UCSD-AML1 (cell line): ENCODE measurements around the gene RYR3.

Source experiments
- DNase-seq: peaks from one replicate; lab custom pipeline; 2025; ENCODE audit not compliant: unreplicated experiment; lab: John Stamatoyannopoulos, UW

Gene RYR3

DNA sequence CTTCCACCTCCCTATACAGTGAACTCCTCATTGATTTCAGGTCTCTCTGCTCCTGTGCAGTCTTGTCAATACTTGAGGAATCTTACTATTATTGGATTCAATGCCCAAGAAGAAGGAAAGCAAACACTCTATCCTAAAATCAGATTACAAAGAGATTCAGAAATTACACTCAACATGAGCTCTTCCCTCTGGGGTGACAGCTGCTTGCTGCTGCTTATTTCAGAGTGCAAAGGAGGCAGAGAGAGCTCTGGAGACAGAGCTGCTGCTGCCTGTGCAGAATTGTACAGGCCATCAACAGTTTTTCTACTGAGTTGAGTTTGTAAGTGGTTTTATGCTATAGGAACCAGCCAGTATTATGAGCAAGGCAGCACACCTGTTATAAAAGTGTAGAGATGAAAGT, 7.1 kb downstream of the RYR3 start:
- no peak for DNase-seq

DNA sequence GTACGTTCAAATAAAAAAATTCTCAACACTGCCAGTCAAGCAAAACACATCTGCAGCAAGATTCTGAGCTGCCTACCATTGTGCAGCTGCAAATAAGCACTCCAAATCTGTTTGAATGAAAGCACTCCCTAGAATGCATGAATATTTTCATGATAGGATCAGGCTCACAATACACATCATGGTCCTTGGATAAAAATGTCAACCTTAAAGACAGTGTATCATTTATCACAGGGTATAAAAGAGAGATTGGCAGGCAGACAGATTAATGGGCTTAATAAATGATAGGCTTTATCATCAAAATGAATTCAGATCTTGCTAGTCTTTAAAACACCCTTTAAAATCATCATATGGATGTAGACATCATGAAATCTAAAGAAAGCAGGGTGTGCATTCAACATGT, 9.2 kb downstream of the RYR3 start:
- DNase-seq = no peak

DNA sequence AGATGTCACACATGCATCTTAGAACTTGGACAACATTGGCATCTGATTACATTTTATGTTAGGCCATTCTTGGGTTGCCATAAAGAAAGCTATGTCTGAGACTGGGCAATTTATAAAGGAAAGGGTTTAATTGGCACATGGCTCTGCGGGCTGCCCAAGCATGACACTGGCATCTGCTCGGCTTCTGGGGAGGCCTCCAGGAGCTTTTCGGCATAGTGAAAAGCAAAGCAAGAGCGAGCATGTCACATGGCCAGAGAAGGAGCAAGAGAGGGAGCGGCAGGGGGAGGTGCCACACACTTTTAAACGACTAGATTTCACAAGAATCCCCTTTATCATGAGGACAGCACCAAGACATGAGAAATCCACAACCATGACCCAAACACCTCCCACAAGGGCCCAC, 11.3 kb downstream of the RYR3 start:
- no peak for DNase-seq

DNA sequence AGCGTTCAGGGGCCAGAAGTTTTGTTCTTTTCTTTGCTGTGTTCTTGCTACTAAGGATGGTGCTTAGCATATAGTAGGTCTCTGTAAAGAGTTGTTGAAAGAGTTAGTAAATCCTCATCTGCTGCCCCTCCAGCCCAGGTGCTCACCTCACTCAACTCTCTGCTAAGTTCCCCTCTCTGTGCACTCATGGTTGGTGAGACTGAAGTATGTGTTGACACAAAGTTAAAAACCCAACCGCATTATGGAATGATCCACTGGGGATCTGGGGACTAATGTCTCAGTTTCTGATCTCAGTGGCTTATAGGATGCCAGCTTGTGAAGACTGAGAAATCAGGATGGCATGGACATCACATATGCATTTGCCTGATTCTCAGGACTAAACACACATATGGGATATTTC, 13.8 kb downstream of the RYR3 start:
- no peak for DNase-seq

DNA sequence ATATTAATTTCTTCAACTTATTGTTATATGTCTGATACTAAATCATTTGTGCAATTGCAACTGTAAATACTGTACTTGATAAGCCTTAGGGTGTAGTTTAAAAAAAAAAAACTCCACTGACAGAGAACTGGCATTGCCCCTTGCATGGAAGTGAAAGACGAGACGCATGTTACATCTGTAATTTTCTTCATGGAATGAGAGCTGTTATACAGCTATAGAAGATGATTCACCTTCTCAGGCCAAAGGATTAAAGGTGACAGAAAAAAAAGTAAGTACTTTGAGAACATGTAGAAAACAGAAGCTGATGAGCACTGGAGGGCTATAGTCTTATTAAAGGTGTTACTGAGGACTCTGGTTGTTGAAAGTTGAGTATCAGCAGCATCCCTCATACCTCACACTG, 16.1 kb downstream of the RYR3 start:
- DNase-seq = no peak

DNA sequence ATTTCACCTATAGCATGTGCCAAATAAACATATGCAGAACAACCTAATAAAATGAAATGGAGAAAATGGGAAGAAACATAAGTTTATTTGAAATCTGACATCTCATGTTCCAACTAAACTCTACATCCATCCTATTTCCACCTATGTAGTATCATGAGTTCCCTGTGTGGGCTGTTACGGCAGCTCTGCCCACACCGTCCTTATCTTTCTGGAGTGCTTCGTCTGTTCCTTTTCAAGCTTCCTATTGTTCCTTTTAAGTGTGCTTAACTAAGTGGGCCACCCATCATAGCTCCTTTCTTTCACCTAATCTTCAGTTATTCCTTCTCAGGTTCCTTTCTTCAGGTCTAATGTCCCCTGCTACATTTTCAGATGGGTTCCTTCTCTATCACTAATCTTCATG, 17.3 kb downstream of the RYR3 start:
- no peak for DNase-seq

DNA sequence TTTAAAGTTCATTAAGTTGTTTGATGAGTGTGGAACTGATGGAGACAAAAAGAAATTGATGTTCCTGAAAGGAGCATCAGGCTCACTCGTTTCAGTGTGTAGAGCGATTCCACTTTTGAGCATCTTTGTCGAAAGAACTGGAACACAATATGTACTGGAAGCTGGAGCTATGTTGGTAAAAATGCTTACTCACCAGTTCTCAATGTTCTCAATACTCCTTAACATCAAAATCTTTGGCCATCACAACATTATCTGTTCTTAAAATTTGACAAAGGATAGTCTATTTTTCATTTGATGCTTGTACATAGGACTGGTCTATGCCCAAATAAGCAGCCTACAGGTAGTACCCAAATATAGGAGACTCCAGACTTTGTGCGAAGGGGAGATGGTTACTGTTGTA, 18.7 kb downstream of the RYR3 start:
- no peak for DNase-seq

DNA sequence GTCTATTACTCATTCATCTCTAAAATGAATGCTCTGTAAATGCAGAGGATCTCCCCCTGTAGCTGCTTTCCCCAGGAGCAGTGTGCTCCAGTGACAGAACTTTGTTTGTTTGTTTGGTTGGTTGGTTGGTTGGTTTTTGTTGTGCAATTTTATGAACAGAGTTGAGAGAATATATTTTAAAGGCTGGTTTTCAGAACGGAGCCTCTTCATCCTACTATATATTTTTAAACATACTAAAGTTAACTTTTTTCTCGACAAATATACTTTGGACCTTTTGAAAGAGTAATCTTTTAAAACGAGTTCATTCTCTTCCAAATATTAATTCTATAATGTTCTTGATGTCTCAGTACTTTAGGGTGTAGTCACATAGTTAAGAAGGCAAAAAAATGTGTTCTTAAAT, 20.2 kb downstream of the RYR3 start:
- no peak for DNase-seq

DNA sequence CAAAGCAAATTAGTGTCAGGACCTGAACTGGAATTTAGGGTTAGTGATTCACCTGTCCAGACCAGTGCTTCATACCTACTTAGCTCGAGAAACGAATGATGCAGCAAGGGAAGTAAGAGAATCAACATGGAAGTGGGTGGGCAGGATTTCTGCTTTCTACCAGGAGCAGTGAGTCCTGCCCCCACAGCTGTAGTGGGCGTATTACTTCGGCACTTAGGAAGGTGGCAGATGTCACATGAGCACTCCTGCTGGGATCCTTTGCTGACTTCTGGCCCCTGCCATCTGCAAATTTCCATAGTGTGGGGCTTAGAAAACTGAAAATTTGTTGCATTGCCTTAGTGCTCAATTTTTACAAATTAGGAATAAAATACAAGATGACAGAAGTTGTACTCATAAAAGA, 31.2 kb downstream of the RYR3 start:
- DNase-seq = no peak

DNA sequence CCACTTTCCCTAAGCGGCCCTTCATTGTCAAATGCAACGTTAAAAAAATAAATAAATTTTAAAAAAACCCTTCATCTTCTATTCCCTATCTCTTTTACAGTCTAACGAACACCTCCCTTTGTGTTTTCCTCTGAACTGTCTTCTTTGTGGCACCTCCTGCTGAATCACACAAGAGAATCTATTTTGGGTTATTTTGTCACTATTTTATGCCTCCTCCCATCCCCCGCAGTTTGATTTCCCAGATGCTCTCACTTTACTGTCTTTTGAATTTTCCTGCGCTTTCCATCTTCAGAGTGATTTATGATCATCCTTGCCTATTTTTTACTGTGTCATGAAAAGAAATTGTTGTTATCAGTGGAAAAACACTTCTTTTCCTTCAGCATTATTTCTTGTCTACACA, 32.5 kb downstream of the RYR3 start:
- DNase-seq = no peak

DNA sequence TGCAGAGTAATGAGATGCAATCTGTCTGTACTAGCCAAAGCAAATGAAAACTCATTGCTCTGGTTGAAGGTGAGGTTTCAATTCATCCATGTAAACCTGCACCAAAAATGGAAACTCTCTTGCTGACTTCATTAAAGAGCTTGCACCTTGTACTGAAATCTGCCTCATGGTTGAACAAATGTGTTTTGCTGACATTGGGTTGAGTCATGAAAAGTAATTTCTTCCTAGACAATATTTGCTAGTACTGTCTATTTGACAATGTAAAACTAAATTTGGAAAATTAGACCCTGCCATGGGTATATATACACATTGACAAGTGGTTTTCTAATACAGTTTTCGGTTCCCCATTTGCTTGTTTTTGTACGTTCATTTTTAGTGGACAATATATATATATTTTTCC, 33.3 kb downstream of the RYR3 start:
- no peak for DNase-seq

DNA sequence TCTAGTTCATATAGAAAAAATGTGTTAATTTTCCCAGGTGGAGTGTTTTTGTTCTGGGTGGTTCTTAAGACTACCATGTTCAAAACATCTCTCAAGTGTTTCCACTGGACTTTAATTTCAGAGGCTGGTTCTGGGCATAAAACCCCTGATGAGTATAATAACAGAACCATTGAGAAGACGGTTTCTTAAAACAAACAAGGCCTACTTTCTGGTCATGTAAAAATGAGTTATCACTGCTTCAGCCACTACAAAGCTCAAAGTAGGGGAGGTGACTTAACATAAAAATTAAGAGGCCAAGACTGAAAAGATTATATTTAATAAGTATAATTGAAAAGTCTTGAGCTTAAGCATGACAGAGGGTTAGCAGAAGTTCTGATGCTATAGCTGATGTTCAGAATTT, 33.8 kb downstream of the RYR3 start:
- DNase-seq = no peak

DNA sequence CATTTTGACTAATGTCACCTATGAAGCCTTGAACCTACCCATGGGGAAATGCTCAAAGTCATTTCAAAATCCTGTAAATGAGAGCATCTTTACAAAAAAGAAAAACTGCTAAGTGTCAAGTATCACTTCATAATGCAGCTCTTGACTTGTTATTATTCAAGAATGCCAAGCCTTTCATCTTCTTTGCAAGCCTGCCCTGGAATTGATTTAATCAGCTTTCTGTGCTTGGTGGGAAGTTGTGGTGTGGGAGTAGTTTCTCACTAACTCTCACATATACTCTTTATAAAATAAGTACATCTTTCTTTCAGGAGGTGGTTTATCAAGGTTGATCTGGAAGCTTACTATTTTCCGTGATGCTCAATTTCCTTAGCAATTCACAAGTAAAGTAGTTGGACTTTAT, 43.6 kb downstream of the RYR3 start:
- DNase-seq = no peak

DNA sequence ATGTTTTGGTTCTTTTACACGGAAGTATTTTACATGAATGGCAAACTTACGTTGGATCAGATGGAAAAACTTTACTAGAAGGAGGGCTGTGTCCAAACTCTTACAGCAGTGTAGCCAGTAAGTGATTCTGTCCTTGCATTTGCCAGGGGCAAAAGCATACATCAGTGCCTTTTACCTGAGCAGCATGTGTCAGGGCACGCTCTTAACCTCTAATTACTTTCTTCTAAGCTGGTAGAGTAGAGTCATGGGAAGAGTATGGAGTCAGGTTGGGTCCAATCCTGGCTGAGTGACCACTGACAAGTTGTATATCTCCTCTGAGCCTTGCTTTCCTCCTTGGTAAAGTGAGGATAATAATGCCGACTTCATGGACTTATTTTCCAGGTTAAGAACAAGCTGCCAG, 47.1 kb downstream of the RYR3 start:
- no peak for DNase-seq

DNA sequence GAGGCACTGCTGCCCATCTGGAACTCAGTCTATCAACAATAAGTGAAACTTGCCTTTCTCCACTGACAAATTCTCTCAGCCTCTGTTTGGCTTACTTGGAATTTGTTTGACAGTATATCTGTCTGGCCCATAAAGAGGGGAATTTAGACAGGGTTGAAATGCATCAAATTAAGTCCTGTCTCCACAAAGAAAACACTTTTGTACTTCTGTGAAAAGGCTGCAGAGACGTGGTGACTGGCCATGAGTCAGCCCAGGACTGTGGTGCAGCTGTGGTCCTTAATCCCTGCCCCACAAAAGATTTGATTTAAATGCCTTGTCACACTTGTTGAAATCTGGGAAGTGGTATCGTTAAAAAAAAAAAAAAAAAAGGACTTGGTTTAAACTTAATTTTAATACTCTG, 47.5 kb downstream of the RYR3 start:
- no peak for DNase-seq

DNA sequence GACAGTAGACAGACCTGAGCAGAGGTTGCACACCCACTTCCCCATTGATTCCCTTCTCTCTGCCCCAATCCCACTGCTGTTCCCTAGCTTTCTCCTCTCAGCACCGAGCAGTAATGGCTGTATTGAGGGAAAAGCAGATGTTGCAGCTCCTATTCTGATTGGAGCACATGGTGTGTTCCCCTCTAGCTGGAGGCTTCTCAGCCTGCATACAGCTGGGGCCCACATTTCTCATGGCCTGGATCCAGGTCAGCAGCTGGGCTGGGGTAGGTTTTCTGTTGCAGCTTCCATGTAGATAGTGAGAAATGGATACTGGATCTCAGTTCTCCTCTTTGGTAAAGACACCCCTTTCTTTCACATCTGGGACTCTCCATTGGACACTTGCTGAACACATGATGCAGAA, 50.1 kb downstream of the RYR3 start:
- DNase-seq = no peak

DNA sequence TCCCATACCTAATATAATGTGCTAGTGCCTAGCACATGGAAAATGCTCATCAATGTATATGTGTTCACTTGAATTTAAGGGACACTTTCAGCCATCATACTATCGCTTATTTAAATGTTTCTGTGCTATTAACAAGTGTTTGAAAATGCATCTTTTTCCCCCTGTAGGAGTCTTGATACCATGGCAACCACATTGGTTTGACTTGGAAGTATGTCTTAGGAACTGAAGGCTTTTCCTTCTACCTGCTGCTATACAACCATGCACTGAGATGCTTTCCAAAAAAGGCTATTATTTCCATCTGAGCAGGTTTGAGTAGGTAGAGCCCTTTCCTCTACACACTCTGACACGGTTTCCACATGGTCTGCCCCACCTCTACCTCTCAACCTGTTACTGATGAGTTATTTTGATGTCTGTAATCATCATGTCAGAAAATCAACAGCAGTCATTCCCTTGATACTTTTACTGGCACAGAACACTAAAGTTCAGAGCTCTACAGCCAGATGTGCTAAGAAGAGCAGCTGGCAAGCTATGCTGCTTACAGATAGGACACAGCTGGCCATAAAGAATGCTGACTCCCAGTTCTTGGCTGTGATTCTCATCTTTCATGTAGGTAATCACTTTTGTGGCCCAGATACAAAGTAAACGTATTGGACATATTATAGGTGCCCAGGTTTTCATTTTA, 59.3 kb downstream of the RYR3 start:
- no peak for DNase-seq

DNA sequence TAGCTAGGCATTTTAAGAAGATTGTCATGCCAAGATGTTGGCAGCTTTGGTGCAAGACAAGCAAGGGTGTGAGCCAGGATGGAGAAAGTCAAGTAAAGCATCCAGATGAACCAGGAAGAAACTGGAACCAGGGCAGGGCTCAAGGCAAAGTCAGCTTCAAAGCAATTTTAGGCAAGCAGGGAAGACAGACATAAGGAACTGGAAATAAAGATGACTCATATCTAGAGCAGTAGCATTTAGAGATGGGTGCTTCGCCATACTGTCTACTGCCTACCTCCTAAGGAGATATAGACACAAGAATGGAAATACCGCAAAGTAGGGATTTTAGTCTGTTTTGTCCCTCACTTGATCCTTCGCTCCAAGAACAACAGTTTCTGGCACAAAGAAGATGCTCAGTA, 59.9 kb downstream of the RYR3 start:
- no peak for DNase-seq

DNA sequence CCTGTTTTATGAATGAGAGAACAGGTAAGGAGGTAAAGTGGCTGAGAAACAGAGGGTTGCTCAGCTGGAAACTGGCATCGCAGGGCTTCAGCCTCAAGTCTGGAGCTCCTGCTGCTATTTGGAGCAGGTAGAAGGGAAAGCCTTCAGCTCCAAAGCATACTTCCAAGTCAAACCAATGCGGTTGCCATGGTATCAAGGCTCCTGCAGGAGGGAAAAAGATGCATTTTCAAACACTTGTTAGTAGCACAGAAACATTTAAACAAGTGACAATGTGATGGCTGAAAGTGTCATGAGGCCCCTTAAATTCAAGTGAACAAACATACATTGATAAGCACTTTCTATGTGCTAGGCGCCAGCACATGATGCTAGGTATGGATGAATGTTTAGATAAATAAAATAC, 60.4 kb downstream of the RYR3 start:
- DNase-seq = no peak

DNA sequence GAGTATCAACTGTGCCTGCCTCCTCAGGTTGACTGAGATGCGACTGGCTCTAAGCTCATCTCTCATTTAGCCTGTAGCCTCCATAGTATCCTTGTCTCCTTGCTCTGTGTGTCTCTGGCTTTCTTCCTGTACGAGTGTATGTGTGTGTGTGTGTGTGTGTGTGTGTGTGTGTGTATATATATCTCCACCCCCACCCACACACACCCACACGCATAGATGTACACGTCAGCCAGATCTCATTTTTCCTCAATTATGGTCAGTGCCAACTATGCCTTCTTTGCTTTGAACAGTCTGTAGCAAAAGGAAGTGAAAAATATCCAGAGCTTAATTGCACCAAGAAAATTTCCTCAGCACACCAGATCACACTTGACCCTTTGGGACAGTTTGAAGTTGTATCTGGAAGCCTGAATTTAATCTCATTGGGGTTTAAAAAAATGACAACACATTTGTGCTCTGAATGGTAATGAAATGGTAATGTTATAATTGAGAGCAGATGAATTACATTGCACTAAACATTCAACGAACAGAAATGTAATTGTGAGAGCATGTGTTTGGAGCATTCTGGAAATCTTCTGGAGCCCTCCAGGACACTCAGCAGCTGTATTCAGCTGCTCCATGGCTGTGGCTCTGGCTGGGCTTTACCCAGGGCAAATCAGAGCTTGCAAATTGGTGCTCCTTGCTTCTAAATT, 63.6 kb downstream of the RYR3 start:
- DNase-seq = no peak

DNA sequence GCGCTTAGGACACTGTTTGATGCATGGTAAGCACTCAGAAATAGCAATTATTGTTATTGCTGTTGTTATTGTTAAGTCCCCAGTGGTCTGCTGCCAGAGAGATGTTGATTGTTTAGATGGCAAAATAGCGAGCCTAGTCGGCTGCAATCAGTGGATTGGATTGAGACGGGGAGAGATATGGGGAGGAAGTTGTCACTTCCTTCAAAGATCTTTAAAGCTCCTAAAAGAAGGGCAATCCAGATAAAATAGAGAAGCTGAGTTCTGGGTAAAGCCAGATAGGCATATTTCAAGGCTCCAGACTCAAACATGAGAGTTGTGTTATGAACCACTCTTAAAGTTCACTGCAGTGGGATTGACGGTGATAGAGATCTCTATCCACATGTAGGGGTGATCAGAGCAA, 64.5 kb downstream of the RYR3 start:
- DNase-seq = no peak

DNA sequence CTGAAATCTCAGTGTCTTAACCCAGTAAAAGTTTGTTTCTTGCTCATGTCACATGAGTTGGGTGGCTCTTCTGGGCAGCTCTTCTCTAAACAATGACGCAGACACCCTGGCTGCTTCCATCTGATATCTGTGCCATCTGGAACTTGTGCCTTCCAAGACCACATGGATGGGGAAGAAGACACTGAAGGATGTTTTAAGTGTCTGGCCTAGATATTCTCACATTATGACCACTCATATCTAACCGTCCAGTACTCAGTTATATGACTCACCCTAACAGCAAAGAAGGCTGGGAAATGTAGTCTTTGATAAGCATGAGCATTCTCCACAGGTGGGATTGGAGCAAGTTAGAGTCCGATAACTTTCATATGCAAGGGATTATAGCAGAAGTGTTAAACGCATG, 66.4 kb downstream of the RYR3 start:
- no peak for DNase-seq

DNA sequence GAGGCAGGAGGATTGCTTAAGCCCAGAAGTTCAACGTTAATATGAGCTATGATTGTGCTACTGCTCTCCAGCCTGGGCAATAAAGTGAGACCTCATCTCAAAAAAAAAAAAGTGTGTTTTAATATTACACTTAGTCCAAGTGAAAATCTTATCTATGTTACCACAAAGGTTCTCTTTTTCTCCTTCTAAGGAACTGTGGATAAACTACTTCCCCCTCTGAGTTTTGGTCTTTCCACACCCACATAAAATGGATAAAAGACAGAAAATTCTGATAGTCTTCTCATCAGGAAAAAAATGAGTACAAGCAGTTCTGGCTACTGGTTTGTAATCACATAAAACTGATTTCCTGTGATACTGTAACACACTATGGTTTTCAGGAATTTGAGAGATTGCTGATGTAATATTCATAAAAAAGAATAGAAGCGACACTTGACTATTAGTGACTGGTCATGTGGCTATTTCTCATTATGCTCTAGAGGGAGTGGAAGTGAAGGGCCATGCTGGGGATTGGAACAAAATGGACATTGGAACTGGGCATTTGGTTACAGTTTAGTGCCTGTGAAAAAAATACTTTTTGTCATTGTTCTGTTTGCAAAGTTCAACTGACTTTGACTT, 68.2 kb downstream of the RYR3 start:
- DNase-seq = no peak
